Endothelial cell of umbilical vein (primary cell): ENCODE measurements around the gene HOXC9. TPM values are rescaled to one million over a fixed set of nuclear protein-coding genes. Genes with fewer than 3 reads are reported as not detected.

Experiments used
- BruUV-seq: library from RNA; stranded (reverse); fragments of 400-500 nt; replicated peaks from 2 replicates; lab custom pipeline; 2021; lab: Mats Ljungman, UMichigan
- CTCF ChIA-PET: fragments of 300-600, 350-600 bp; sonication (Branson Sonifier 250); formaldehyde crosslinking; loops from one replicate; lab custom pipeline; 2021; ENCODE audit warnings: antibody characterized with exemption, inconsistent platforms; lab: Charles Lee
- POLR2A ChIA-PET: fragments of 300-600, 350-600 bp; sonication (Branson Sonifier 250); formaldehyde crosslinking; loops from one replicate; lab custom pipeline; 2021; ENCODE audit warnings: antibody characterized with exemption, inconsistent platforms; lab: Charles Lee
- DNase-seq: peaks from one replicate; pipeline ENCODE4 v3.0.0-alpha.2; 2011; ENCODE audit warnings: low read depth, low spot score
- FAIRE-seq: peaks from 2 replicates; lab custom pipeline; 2011; peaks lifted over from hg19 to GRCh38; lab: Jason Lieb, UNC
- H2AFZ ChIP-seq: 2 replicates; pipeline ENCODE4 v1.6.0; 2012; ENCODE audit warnings: low read depth, low read length, control low read depth, inconsistent platforms
- H3K27ac ChIP-seq: 2 replicates; pipeline ENCODE4 v1.5.1; 2011; ENCODE audit warnings: low read depth, mild to moderate bottlenecking, control low read depth, low read length, moderate library complexity; ENCODE audit not compliant: insufficient read depth
- H3K27me3 ChIP-seq, 2 experiments: 2 replicates each; pipeline versions ENCODE4 v1.6.0 to v1.6.1; 2011; ENCODE audit warnings: low read length in 2 of 2, mixed read lengths in 1 of 2; ENCODE audit not compliant: control insufficient read depth in 2 of 2, insufficient read depth in 2 of 2
- H3K36me3 ChIP-seq, 2 experiments: 2 replicates in 1 of 2; 3 replicates in 1 of 2; pipeline ENCODE4 v1.5.1; 2011; ENCODE audit warnings: low read length in 2 of 2, mild to moderate bottlenecking in 1 of 2, moderate library complexity in 1 of 2; ENCODE audit not compliant: control insufficient read depth in 2 of 2, insufficient read depth in 2 of 2; ENCODE audit errors: extremely low read depth in 1 of 2
- H3K4me1 ChIP-seq: 3 replicates; pipeline ENCODE4 v1.5.1; 2011; ENCODE audit warnings: mild to moderate bottlenecking, low read length; ENCODE audit not compliant: control insufficient read depth, insufficient read depth; ENCODE audit errors: extremely low read depth
- H3K4me2 ChIP-seq: 2 replicates; pipeline ENCODE4 v1.6.1; 2011; ENCODE audit warnings: low read length, control low read depth, mixed read lengths; ENCODE audit not compliant: insufficient read depth
- H3K4me3 ChIP-seq, 3 experiments: fragments of 200-600 bp in 1 of 3; sonication (generic), shearing (Covaris generic) in 1 of 3; replicated peaks in 1 of 3; 2 replicates each; pipeline ENCODE4 v1.5.1; 2011 to 2016; ENCODE audit warnings: control low read depth in 3 of 3, low read length in 3 of 3, mild to moderate bottlenecking in 2 of 3, inconsistent platforms in 1 of 3, low read depth in 1 of 3, moderate library complexity in 1 of 3; ENCODE audit not compliant: insufficient read depth in 1 of 3
- H3K79me2 ChIP-seq: 2 replicates; pipeline ENCODE4 v1.6.0; 2012; ENCODE audit warnings: low read length, inconsistent platforms; ENCODE audit not compliant: control insufficient read depth, insufficient read depth
- H3K9ac ChIP-seq: replicated peaks from 2 replicates; pipeline ENCODE3; 2011; ENCODE audit warnings: low read length, control low read depth; ENCODE audit not compliant: insufficient read depth; ENCODE audit errors: extremely low read depth
- H3K9me1 ChIP-seq: replicated peaks from 3 replicates; pipeline ENCODE4 v1.6.0; 2011; ENCODE audit warnings: mild to moderate bottlenecking, low read length; ENCODE audit not compliant: control insufficient read depth, insufficient read depth; ENCODE audit errors: extremely low read depth
- H3K9me3 ChIP-seq: replicated peaks from 2 replicates; pipeline ENCODE4 v1.5.1; 2012; ENCODE audit warnings: low read length, inconsistent platforms; ENCODE audit not compliant: control insufficient read depth, insufficient read depth
- H4K20me1 ChIP-seq: replicated peaks from 2 replicates; pipeline ENCODE3; 2011; ENCODE audit warnings: mild to moderate bottlenecking, low read length; ENCODE audit not compliant: control insufficient read depth, insufficient read depth; ENCODE audit errors: extremely low read depth
- EZH2 ChIP-seq: IDR thresholded peaks from 2 replicates; pipeline ENCODE4 v1.6.1; 2012; ENCODE audit warnings: borderline replicate concordance, low read depth, mild to moderate bottlenecking, moderate library complexity, low read length, inconsistent platforms; ENCODE audit not compliant: severe bottlenecking
- FOS ChIP-seq: IDR thresholded peaks from 2 replicates; pipeline ENCODE4 v1.6.1; 2011; ENCODE audit warnings: mild to moderate bottlenecking, low read length, moderate library complexity, borderline replicate concordance; ENCODE audit not compliant: insufficient read depth
- GATA2 ChIP-seq: IDR thresholded peaks from 2 replicates; pipeline ENCODE4 v1.7.0; 2011; ENCODE audit warnings: low read depth, mild to moderate bottlenecking, moderate library complexity, mixed read lengths, low read length; ENCODE audit not compliant: insufficient read length, insufficient read depth
- JUN ChIP-seq: IDR thresholded peaks from 2 replicates; pipeline ENCODE4 v1.6.1; 2011; ENCODE audit warnings: borderline replicate concordance, low read depth; ENCODE audit not compliant: insufficient read length, insufficient read depth
- MYC ChIP-seq: IDR thresholded peaks from one replicate; pipeline ENCODE4 v1.6.1; 2011; ENCODE audit warnings: mild to moderate bottlenecking, low read depth, low read length
- POLR2A ChIP-seq: IDR thresholded peaks from 2 replicates; pipeline ENCODE4 v1.6.1; 2012; ENCODE audit warnings: low read depth, mild to moderate bottlenecking, control low read depth, low read length
- POLR2AphosphoS5 ChIP-seq: IDR thresholded peaks from 2 replicates; pipeline ENCODE4 v1.6.1; 2012; ENCODE audit warnings: low read depth, mild to moderate bottlenecking, control low read depth, low read length, moderate library complexity; ENCODE audit not compliant: insufficient read depth
- dilution Hi-C: fragments of 300-500 bp; cut with MboI; formaldehyde crosslinking; loops from one replicate; pipeline ENCODE4 v1.15.0; 2019; ENCODE audit warnings: low sequenced_read_pairs; ENCODE audit not compliant: extremely low pct_ligation_motif_present
- intact Hi-C: fragments of 100-400 bp; cut with micrococcal nuclease; formaldehyde crosslinking; loops from one replicate; pipeline ENCODE4 v1.10.0; 2022
- polyA plus RNA-seq, 4 experiments: library from polyadenylated mRNA; depleted of rRNA in 3 of 4; stranded (reverse) in 3 of 4; unstranded in 1 of 4; fragments of >200 nt; gene quantifications; 2 replicates each; pipeline versions ENCODE4 v1.2.1 to v1.2.3, GENCODE V29; 2011 to 2012; ENCODE audit warnings: missing spikeins in 1 of 4
- total RNA-seq: library from RNA; stranded (reverse); gene quantifications from 2 replicates; pipeline ENCODE4 v1.2.3, GENCODE V29; 2021
- TF ChIP-seq, protein P1 (sequence below), 2 donors: IDR thresholded peaks; 1 replicate in 1 of 2; 2 replicates in 1 of 2; pipeline ENCODE4 v1.5.1; 2011; ENCODE audit warnings: low read length in 2 of 2, mild to moderate bottlenecking in 2 of 2, moderate library complexity in 2 of 2, control low read depth in 1 of 2, inconsistent platforms in 1 of 2, low read depth in 1 of 2; ENCODE audit not compliant: insufficient read depth in 1 of 2; ENCODE audit errors: extremely low read depth in 1 of 2
- TF ChIP-seq, protein P2 (sequence below): IDR thresholded peaks from 2 replicates; pipeline ENCODE4 v1.6.1; 2011; ENCODE audit not compliant: insufficient read depth, insufficient read length

The HOXC9 gene
- total and polyA plus RNA-seq, 2 donors (not counting 3 experiments of a cell fraction or from before 2014, with no cell fraction given) = 0.40 to 0.58 TPM

DNA sequence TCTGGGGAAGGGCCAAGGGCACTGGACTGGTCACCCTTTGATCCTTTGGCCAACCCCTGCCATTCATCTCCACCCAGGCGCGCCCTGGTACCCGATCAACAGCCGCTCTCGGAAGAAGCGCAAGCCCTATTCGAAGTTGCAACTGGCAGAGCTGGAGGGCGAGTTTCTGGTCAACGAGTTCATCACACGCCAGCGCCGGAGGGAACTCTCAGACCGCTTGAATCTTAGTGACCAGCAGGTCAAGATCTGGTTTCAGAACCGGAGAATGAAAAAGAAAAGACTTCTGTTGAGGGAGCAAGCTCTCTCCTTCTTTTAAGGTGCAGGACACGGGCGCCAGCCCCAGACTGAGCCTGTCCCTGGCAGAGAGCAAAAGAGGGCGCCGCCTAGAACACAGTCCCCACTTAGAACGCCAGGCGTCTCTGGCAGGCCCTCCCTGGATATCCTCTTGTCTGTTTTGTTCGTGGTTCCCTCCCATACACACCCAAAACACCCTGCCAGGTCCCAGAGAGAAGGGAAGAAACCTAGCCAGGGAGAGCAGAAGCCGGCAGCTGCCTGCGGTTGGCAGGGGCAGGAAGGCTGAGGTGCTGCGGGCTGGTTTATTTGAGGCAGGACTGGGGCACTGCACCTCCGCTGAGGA is 43.6 kb upstream of the HOXC9 start:
- intact Hi-C loops = no loop called here
- no peak overlapping the region for H3K27ac ChIP-seq
- H4K20me1 ChIP-seq = no peaks in the 10 kb centered on the region
- TF ChIP-seq POLR2A = no peak
- no peak for TF ChIP-seq FOS
- TF ChIP-seq GATA2 = no peak
- TF ChIP-seq JUN = no peak
- TF ChIP-seq, protein P1, sequence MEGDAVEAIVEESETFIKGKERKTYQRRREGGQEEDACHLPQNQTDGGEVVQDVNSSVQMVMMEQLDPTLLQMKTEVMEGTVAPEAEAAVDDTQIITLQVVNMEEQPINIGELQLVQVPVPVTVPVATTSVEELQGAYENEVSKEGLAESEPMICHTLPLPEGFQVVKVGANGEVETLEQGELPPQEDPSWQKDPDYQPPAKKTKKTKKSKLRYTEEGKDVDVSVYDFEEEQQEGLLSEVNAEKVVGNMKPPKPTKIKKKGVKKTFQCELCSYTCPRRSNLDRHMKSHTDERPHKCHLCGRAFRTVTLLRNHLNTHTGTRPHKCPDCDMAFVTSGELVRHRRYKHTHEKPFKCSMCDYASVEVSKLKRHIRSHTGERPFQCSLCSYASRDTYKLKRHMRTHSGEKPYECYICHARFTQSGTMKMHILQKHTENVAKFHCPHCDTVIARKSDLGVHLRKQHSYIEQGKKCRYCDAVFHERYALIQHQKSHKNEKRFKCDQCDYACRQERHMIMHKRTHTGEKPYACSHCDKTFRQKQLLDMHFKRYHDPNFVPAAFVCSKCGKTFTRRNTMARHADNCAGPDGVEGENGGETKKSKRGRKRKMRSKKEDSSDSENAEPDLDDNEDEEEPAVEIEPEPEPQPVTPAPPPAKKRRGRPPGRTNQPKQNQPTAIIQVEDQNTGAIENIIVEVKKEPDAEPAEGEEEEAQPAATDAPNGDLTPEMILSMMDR (IDR thresholded peaks at IDR 0.05; ENCODE audit: extremely low read depth in 1 of 2, insufficient read depth in 1 of 2, low read depth in 1 of 2, low read length in 2 of 2) = no peak
- TF ChIP-seq POLR2AphosphoS5 = no peak
- no peak for TF ChIP-seq MYC
- no peak for TF ChIP-seq EZH2
- TF ChIP-seq, protein P2, sequence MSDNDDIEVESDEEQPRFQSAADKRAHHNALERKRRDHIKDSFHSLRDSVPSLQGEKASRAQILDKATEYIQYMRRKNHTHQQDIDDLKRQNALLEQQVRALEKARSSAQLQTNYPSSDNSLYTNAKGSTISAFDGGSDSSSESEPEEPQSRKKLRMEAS = no peak
- dilution Hi-C loops = no loop called here
- H3K9me1 ChIP-seq = no peaks in the 10 kb centered on the region
- H3K4me1 ChIP-seq = no peaks in the 10 kb centered on the region
- FAIRE-seq (no peak), DNase-seq (no peak)
- H3K27me3 ChIP-seq = peaks cover 87 to 98% of the 10 kb centered on the region in 2 experiments
- no peak overlapping the region for H3K9ac ChIP-seq
- H3K9me3 ChIP-seq = no peaks in the 10 kb centered on the region
- POLR2A ChIA-PET = no interaction called here
- CTCF ChIA-PET = no interaction called here
- H3K36me3 ChIP-seq = no peaks in the 10 kb centered on the region
- no peak overlapping the region for H3K4me2 ChIP-seq
- H3K4me3 ChIP-seq = no peak overlapping the region
- no peak overlapping the region for H2AFZ ChIP-seq
- no peaks in the 10 kb centered on the region for H3K79me2 ChIP-seq
- BruUV-seq = no TSS peak
